GM13976 (cell line): Measurements from ENCODE around the gene SDHAF2.

Experiments
- DNase-seq: peaks from one replicate; pipeline ENCODE4 v3.0.0; 2012; ENCODE audit warnings: low spot score
- CTCF ChIP-seq: IDR thresholded peaks from 2 replicates; pipeline ENCODE4 v1.5.1; 2012; ENCODE audit warnings: borderline replicate concordance, mild to moderate bottlenecking; ENCODE audit not compliant: insufficient read depth; ENCODE audit errors: extremely low read depth, missing control alignments, control extremely low read depth
- in situ Hi-C: fragments of 300-500 bp; cut with MboI; formaldehyde crosslinking; loops from one replicate; pipeline ENCODE4 v1.12.0; 2022; ENCODE audit warnings: low sequenced_read_pairs, mixed read lengths, inconsistent platforms; ENCODE audit not compliant: unreplicated experiment

The SDHAF2 gene

GRCh38 chr11:61485080-61485479 is 55.2 kb downstream of the SDHAF2 start:
- DNase-seq = no peak
- in situ Hi-C loops = no loop called here
- TF ChIP-seq CTCF = no peak

GRCh38 chr11:61486011-61486620 is 56.2 kb downstream of the SDHAF2 start:
- DNase-seq = no peak
- in situ Hi-C loops = no loop called here
- TF ChIP-seq CTCF = no peak

GRCh38 chr11:61486779-61487178 is 56.9 kb downstream of the SDHAF2 start:
- in situ Hi-C loops = no loop called here
- no peak for DNase-seq
- no peak for TF ChIP-seq CTCF

GRCh38 chr11:61487342-61488025 is 57.6 kb downstream of the SDHAF2 start:
- no peak for DNase-seq
- TF ChIP-seq CTCF = no peak
- in situ Hi-C loops = no loop called here

- in situ Hi-C loops = no loop called here
- DNase-seq = no peak
Measured at GRCh38 chr11:61488651-61489291, 58.8 kb downstream of the SDHAF2 start.

More at GRCh38 chr11:61488651-61489291, 58.8 kb downstream of the SDHAF2 start:
- TF ChIP-seq CTCF = no peak
